ENCODE data around the gene TNFRSF12A. TPM values are rescaled to one million over a fixed set of nuclear protein-coding genes. Genes with fewer than 3 reads are reported as not detected.

Gene TNFRSF12A
- total RNA-seq, 1 experiment from 2014 or later: 62.5 TPM

- POLR2A ChIA-PET: interaction anchor here (0.6 kb wide), 1 partner anchor 9 kb away, joined by 3 read pairs; no protein-coding TSS in a partner anchor
- no peaks in the 10 kb centered on the region for H3K36me3 ChIP-seq (ENCODE audit: control insufficient read depth, insufficient read depth, low read length)
- TF ChIP-seq CTCF (IDR thresholded peaks at IDR 0.05; ENCODE audit: insufficient read depth in 1 of 2, low read depth in 1 of 2, low read length in 1 of 2, severe bottlenecking in 1 of 2, unreplicated experiment in 1 of 2): no peak
- no peak for DNase-seq
- peaks cover 11% of the 10 kb centered on the region for H3K4me1 ChIP-seq
- BruUV-seq (replicated peaks): no TSS peak
- Mint-ChIP-seq H3K27me3 (ENCODE audit: insufficient read depth, unreplicated experiment) (no peaks in the 10 kb centered on the region), H3K4me3 (ENCODE audit: unreplicated experiment) (no peak overlapping the region), H3K36me3 (ENCODE audit: insufficient read depth, unreplicated experiment) (peaks cover 10% of the 10 kb centered on the region), H3K27ac (ENCODE audit: unreplicated experiment) (no peak overlapping the region), H3K4me1 (ENCODE audit: low read depth, unreplicated experiment) (no peaks in the 10 kb centered on the region), H3K9me3 (ENCODE audit: unreplicated experiment) (no peaks in the 10 kb centered on the region)
- CTCF ChIA-PET: no interaction called here
- no peak overlapping the region for H3K4me3 ChIP-seq (ENCODE audit: low read depth, low read length)
- no peaks in the 10 kb centered on the region for H3K27me3 ChIP-seq (replicated peaks; ENCODE audit: control insufficient read depth, insufficient read depth, low read length)
- intact Hi-C loops (cut with micrococcal nuclease; ENCODE audit: unreplicated experiment): no loop called here
- no peaks in the 10 kb centered on the region for H3K9me3 ChIP-seq
Observed at GRCh38 chr16:2985462-2985861, 34.7 kb upstream of the TNFRSF12A start.

GRCh38 chr16:2985893-2986355, 34.2 kb upstream of the TNFRSF12A start:
- Histone ChIP-seq H3K36me3 (ENCODE audit: control insufficient read depth, insufficient read depth, low read length) (no peaks in the 10 kb centered on the region), H3K9me3 (no peaks in the 10 kb centered on the region), H3K27me3 (replicated peaks; ENCODE audit: control insufficient read depth, insufficient read depth, low read length) (no peaks in the 10 kb centered on the region), H3K4me3 (ENCODE audit: low read depth, low read length) (no peak overlapping the region), H3K4me1 (peaks cover 13% of the 10 kb centered on the region)
- ChIA-PET CTCF (no interaction called here), POLR2A (interaction anchor here (0.6 kb wide), 1 partner anchor 9 kb away, joined by 3 read pairs; no protein-coding TSS in a partner anchor)
- no peak overlapping the region for H3K4me3 Mint-ChIP-seq (ENCODE audit: unreplicated experiment)
- DNase-seq: no peak
- no peaks in the 10 kb centered on the region for H3K4me1 Mint-ChIP-seq (ENCODE audit: low read depth, unreplicated experiment)
- H3K36me3 Mint-ChIP-seq (ENCODE audit: insufficient read depth, unreplicated experiment): peaks cover 5% of the 10 kb centered on the region
- no peak overlapping the region for H3K27ac Mint-ChIP-seq (ENCODE audit: unreplicated experiment)
- no peaks in the 10 kb centered on the region for H3K27me3 Mint-ChIP-seq (ENCODE audit: insufficient read depth, unreplicated experiment)
- H3K9me3 Mint-ChIP-seq (ENCODE audit: unreplicated experiment): no peaks in the 10 kb centered on the region
- TF ChIP-seq CTCF (IDR thresholded peaks at IDR 0.05; ENCODE audit: insufficient read depth in 1 of 2, low read depth in 1 of 2, low read length in 1 of 2, severe bottlenecking in 1 of 2, unreplicated experiment in 1 of 2): no peak
- BruUV-seq (replicated peaks): no TSS peak
- intact Hi-C loops (cut with micrococcal nuclease; ENCODE audit: unreplicated experiment): no loop called here

GRCh38 chr16:2986623-2987188, 33.5 kb upstream of the TNFRSF12A start:
- Histone ChIP-seq H3K4me1 (0 out of 2 replicates have a peak, but pooled peaks cover 8% of the 10 kb centered on the region), H3K9me3 (no peaks in the 10 kb centered on the region), H3K36me3 (ENCODE audit: control insufficient read depth, insufficient read depth, low read length) (no peaks in the 10 kb centered on the region), H3K4me3 (ENCODE audit: low read depth, low read length) (no peak overlapping the region), H3K27me3 (replicated peaks; ENCODE audit: control insufficient read depth, insufficient read depth, low read length) (no peaks in the 10 kb centered on the region)
- no peaks in the 10 kb centered on the region for H3K4me1 Mint-ChIP-seq (ENCODE audit: low read depth, unreplicated experiment)
- H3K36me3 Mint-ChIP-seq (ENCODE audit: insufficient read depth, unreplicated experiment): no peaks in the 10 kb centered on the region
- CTCF ChIA-PET: no interaction called here
- BruUV-seq (replicated peaks): no TSS peak
- no peaks in the 10 kb centered on the region for H3K9me3 Mint-ChIP-seq (ENCODE audit: unreplicated experiment)
- H3K27ac Mint-ChIP-seq (ENCODE audit: unreplicated experiment): no peak overlapping the region
- TF ChIP-seq CTCF (IDR thresholded peaks at IDR 0.05; ENCODE audit: insufficient read depth in 1 of 2, low read depth in 1 of 2, low read length in 1 of 2, severe bottlenecking in 1 of 2, unreplicated experiment in 1 of 2): no peak
- POLR2A ChIA-PET: no interaction called here
- no peak overlapping the region for H3K4me3 Mint-ChIP-seq (ENCODE audit: unreplicated experiment)
- no peaks in the 10 kb centered on the region for H3K27me3 Mint-ChIP-seq (ENCODE audit: insufficient read depth, unreplicated experiment)
- intact Hi-C loops (cut with micrococcal nuclease; ENCODE audit: unreplicated experiment): no loop called here
- DNase-seq: no peak

Data from Caco-2 (cell line).